Fibroblast of skin of back (primary cell): ENCODE results near the gene ZNF287.

Experiments
- DNase-seq: peaks from one replicate; pipeline ENCODE4 v3.0.0-alpha.2; 2013

ZNF287 gene

GRCh38 chr17:16515933-16516332 lies 53.1 kb downstream of the ZNF287 start:
- no peak for DNase-seq

- no peak for DNase-seq
Measured at GRCh38 chr17:16513873-16514272, 55.1 kb downstream of the ZNF287 start.

GRCh38 chr17:16512011-16512410 lies 57.0 kb downstream of the ZNF287 start:
- DNase-seq = no peak

- no peak for DNase-seq
Measured at GRCh38 chr17:16511593-16511992, 57.4 kb downstream of the ZNF287 start.

DNA sequence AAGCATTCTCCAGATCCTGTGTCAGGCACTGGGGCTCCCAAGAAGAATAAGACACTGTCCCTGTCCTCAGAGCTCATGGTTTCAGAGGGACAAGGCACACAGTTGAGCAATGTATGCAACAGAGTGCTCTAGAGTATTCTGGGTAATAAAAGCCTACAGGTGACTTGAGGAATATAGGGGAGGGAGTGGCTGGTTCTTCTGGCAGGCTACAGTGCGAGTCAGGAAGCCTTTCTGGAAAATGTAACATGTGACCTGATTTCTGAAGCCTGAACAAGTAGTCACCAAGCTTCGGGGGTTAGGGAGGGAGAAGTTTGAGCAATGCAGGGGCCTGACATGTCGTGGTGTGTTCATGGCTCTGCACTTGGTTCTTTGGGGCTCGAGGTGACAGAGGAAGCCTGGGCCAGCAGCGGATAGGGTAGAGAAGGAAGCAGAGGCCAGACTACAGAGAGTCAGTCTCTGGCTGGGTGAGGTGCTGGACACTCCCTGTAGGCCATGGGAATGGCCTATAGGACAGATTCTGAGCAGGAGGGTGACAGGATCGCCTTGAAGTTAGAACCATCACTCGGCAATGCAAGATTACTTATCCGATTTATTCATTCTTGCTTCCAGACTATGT lies 61.0 kb downstream of the ZNF287 start:
- no peak for DNase-seq

- DNase-seq = no peak
Measured at GRCh38 chr17:16506188-16506587, 62.8 kb downstream of the ZNF287 start.

GRCh38 chr17:16504984-16505383 lies 64.0 kb downstream of the ZNF287 start:
- no peak for DNase-seq
